ENCODE measurements around the gene KXD1.

- TF ChIP-seq, protein P1, sequence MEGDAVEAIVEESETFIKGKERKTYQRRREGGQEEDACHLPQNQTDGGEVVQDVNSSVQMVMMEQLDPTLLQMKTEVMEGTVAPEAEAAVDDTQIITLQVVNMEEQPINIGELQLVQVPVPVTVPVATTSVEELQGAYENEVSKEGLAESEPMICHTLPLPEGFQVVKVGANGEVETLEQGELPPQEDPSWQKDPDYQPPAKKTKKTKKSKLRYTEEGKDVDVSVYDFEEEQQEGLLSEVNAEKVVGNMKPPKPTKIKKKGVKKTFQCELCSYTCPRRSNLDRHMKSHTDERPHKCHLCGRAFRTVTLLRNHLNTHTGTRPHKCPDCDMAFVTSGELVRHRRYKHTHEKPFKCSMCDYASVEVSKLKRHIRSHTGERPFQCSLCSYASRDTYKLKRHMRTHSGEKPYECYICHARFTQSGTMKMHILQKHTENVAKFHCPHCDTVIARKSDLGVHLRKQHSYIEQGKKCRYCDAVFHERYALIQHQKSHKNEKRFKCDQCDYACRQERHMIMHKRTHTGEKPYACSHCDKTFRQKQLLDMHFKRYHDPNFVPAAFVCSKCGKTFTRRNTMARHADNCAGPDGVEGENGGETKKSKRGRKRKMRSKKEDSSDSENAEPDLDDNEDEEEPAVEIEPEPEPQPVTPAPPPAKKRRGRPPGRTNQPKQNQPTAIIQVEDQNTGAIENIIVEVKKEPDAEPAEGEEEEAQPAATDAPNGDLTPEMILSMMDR (IDR thresholded peaks at IDR 0.05), result no peak
- TF ChIP-seq POLR2A (IDR thresholded peaks at IDR 0.05), result no peak
Observed at GRCh38 chr19:18566953-18567352, 9.3 kb downstream of the KXD1 start.
